CD4-positive, alpha-beta T cell treated with Interleukin-2 at 100 ng/mL for 4 hours (primary cell): ENCODE results near the gene SLC39A10.
"Not testable (repeated sequence)": the region's sequence is repeated elsewhere in the genome, so short reads cannot be mapped to it uniquely, and the experiment has no call there.

Experiments
- DNase-seq: peaks from one replicate; pipeline ENCODE4 v3.0.0-alpha.2; 2020; ENCODE audit warnings: low spot score

Gene SLC39A10, protein sequence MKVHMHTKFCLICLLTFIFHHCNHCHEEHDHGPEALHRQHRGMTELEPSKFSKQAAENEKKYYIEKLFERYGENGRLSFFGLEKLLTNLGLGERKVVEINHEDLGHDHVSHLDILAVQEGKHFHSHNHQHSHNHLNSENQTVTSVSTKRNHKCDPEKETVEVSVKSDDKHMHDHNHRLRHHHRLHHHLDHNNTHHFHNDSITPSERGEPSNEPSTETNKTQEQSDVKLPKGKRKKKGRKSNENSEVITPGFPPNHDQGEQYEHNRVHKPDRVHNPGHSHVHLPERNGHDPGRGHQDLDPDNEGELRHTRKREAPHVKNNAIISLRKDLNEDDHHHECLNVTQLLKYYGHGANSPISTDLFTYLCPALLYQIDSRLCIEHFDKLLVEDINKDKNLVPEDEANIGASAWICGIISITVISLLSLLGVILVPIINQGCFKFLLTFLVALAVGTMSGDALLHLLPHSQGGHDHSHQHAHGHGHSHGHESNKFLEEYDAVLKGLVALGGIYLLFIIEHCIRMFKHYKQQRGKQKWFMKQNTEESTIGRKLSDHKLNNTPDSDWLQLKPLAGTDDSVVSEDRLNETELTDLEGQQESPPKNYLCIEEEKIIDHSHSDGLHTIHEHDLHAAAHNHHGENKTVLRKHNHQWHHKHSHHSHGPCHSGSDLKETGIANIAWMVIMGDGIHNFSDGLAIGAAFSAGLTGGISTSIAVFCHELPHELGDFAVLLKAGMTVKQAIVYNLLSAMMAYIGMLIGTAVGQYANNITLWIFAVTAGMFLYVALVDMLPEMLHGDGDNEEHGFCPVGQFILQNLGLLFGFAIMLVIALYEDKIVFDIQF

DNA sequence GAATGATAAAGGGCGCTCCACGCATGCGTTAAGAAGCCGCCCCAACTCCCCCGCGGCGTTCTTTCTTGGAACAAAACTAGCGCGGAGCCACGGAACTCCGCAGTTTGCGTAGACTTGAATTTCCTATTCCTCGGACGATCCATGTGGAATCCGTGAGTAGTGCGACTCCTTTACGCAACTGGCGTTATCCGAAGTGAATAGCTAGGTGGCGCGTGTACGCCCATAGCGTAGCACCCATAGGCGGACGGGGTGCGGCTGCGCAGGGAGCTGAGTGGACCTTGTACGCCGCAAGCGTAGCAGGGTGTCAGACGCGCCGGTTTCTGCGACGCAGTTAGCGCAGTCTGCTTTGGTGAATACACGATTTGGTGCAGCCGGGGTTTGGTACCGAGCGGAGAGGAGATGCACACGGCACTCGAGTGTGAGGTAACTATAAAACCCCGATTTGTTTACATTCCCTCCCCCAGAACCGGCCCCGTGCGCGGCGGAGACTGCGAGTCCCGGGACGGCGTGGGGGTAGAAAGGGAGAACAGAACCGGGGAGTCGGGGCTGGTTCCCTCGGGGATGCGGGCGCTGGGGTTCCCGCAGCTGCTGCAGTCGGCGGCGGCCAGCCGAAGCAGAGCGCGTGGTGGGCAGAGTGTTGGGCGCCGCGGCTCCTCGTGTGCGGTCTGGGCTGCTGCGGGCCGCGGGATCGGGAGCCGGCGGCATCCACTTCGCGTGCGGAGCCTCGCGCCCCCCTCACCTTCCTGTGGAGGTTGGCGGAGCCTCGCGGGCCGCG is at the start of gene SLC39A10:
SLC39A10 (plus strand) TSS at position 368 of the 775 bp plus-strand sequence. CDS start 22,817 bp downstream, outside the sequence.
- DNase-seq = peak; percentile 99

DNA sequence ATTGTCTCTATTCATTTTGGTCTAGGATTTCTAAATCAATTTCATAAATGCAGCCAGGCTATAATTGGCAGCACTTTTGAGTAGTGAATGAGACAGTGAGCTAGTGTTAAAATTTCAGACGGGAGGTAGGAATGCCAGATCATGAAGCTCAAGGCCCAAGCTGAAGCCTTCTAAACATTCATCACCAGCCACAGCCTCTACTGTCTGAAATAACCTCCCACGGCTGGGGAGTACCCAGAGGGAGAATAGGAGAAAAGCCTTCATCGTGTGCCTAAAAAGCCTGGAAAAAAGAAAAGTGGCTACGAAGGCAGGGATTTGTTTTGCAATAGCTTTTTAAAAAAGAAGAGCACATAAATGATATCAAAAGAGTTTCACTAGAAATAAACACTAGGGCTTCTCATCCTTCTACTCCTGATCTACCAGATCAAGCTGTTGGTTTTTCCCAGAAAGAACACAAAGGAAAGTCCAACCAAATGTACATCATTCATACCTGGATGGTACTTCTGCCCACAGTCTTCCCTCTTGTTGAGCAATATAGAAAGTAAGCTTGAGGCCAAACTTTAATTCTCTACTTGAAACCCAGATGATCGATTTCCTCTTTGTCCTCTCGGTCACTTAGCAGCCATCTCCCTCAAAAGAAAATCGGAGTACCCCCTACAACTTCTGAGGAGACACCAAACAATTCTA is 48.1 kb upstream of the SLC39A10 start:
- no peak for DNase-seq

DNA sequence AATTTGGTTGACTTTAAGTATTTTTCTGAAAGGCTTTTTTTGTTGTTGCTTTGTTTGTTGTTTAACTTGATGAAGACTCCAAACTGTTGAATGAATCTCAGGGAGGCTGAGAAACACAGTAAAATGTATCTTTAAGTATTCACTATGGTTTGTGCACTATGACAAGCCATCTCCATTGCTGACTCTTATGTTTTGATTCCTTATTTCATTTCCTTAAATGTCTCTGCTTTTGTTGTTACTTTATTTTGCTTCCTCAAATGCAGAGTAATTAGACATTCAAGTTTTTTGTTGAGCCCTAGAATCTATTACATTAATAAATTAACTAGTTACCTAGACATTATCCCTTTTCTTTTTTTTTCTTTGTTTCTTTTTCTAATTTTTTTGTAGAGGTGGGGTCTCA is 46.3 kb upstream of the SLC39A10 start:
- no peak for DNase-seq

DNA sequence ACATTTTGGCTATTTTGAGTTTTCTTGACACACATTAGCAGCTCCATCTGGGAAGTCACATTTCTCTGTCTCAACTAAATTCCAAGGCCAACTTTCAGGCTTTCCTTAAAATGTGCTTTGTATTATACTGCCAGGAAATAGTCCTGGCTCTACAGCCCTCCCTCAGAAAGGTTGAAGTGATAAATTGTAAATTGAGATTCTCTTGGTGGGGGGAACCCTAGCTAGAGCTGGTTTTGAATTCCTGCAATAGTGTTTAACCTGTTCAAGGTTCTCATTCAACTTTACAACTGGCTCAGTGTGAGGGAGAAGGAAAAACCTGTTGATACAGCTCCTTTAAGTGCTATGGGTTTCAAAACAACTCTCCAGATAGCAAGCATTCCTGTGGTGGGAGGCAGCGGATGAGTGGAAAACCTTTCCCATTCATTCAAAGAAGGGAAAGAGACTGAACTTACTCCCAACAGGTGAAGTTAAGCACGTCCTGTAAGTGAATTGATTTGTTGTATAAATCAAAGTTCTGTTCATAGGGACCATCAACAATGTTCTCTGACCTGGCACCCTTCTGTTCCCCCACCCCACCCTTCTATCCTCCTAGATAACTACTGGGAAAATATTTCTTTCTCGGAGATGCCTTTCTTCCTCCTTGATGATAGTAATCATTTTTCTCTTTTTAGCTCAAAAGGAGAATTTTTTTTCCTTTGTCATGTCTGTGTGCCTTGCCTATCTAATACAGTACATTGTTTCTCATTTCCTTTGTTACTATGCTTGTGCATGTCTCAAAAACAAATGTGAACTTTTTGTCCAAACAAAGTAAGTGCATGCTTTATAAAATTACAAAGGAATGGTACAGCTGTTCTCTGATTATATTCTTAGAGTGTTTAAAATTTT is 44.2 kb upstream of the SLC39A10 start:
- DNase-seq = no peak

DNA sequence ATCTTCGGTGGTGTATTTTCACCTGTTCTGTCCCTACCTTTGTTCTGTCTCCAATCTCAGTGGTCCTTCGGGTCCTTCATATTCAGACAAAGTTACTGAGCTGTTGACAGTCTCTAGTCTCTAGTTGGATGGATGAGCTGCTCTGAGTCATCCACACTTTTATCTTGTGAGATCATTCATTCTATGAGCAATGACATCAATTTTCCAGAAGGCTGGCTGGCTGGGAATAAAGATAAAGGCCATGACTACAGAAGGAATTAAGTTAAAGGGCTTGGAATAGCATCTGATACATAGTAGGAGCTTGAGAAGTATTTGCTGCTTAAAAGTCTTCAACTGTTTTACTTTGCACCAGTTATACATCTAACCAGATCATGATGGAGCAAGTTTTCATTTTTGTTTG is 43.1 kb upstream of the SLC39A10 start:
- DNase-seq = no peak

DNA sequence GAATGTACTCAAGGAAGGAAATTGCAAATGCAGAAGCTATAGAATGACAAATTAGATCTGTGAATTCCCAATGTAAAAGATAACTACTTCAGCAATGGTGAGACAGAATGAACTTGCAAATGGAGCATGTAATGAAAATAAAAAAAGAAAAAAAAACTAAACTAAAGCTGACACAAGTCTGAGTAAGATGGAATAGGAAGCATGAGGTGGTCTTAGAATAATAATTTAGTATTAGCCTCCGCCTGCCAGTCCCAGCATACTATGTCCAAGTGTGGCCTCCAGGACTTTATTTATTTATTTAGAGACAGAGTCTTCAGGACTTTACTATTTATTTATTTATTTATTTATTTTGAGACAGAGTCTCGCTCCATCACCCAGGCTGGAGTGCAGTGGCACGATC is 37.4 kb upstream of the SLC39A10 start:
- DNase-seq = no peak

DNA sequence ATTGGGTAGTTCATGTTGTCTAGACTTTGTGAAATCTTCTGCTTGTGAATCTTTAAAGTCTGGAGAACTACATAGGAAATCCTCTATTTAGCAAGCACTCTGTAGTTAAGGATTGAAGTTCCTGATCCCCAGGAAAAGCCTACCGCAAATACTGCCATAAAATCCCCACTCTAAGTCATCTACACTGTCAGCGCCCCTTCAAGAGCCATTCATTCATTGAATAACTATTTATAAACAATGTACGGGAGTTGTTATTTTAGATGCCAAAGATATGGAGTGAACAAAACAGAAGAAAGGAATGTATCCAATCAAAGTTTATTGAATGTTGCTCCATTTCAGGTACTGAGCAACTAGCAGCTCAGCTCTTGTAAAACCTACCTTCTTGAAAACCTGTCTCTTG is 36.5 kb upstream of the SLC39A10 start:
- no peak for DNase-seq

DNA sequence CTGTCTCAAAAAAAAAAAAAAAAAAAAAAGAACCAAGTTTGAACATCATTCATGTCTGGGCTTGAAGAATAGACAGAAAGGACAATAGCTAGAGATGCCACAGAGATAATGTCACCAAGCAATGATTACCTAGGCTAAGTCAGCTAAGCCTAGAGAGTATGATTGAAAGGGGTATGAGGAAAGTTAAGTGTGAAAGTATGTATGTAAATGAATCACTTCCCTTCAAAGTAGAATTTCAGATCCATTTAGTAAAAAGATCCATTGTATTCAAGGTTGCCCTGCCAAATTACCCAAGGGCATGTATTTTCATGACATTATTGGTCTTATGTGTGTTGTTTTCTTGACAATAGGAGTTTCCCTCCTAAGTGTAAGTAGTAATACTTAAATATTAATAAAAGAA is 34.1 kb upstream of the SLC39A10 start:
- no peak for DNase-seq

DNA sequence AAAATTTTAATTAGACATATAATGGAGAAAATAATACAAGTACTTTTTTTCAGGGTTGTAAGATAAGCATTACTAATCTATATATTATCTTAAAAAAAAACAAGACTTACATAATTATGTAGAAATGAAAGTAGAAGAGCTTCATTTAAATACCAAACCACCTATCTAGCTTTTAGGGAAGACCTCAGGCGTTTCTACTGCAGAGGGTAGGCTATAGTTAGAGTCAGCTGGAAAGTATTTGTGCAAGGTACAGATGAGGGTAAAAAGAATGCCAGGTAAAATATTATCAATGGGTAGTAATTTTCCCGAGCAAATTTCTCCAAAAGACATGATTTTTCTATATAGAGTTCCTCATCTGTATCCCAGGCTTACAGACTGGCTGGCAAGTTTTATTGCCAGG is 30.5 kb upstream of the SLC39A10 start:
- DNase-seq = no peak

DNA sequence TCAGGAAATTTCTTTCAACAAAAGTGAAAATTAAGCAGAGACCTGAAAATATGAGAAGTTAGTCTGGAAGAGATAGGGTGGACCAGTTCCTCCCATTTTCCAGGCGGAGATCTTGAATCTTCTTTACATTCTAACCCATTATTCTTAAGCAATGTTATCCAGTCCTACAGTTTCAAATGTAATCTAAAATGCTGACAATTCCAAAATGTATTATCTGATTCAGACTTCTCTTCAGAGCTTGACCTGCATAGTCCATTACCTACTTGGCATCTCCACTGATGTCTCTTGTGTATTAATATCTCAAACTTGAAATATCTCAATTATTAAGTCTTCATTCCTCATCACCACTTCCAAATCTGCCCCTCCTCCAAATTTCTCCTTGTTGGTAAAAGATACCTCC is 28.4 kb upstream of the SLC39A10 start:
- no peak for DNase-seq

DNA sequence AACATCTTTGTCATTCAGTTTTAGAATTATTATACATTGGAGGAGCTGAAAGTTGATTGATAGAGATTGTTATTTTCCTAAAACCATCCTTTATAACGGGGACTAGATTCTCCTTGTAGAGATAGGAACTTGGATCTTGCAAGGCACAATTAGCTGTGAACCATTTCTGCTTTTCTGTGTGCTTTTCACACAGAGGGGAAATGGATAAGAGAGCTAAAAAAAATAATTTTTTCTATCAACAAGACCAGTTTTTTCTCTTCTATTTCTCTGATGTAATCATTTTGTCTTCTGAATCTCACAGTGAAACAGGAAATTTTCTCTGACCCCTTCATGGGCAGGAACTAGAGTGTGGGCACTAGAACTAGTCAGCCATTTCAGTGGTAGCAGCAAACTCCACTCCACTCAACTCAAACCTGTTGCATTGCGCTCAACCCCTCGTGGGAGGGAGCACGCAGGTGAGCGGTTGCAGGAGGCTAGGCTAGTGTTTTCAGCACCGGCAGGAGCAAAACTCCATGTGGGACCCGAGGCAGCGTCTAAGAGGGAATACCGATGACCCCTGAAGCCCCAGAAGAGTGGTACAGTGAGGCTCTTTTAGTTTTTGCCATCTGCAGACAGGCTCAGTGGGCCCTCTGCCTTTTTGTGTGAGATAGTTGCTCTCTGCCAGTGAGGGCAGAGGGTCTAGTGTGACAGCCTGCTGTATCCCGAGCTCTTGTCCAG is 24.0 kb upstream of the SLC39A10 start:
- no peak for DNase-seq

DNA sequence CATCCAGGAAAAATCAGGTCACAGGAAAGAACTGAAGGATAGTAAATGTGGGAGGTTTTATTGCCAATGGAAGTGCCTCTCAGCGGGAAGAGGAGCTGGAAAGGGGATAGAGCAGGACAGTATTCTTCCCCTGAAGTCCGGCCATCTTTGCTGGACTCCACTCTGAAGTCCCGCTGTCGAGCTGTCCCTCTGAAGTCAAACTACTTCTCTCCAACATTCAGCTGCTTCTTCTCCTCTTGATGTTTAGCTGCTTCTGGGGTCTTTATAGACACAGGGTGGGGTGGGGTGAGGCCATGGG is 23.5 kb upstream of the SLC39A10 start:
- no peak for DNase-seq

DNA sequence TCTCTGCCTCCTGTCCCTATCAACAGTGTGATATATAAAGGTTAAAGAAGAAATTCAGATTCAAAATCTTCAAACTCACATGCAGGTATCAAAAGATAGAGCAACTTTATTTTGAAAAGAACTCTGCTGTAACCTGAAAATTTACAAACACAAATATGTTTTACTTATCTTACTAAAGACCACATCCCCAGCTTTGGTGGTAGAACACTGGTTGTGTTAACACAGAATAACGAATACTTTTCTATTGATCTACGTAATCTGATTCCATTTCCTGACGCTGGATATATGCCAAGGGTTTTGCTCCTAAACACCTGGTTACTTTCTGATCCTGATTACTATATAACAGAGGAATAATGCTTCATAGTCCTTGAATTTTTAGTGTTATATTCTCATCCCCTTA is 23.1 kb upstream of the SLC39A10 start:
- DNase-seq = no peak

DNA sequence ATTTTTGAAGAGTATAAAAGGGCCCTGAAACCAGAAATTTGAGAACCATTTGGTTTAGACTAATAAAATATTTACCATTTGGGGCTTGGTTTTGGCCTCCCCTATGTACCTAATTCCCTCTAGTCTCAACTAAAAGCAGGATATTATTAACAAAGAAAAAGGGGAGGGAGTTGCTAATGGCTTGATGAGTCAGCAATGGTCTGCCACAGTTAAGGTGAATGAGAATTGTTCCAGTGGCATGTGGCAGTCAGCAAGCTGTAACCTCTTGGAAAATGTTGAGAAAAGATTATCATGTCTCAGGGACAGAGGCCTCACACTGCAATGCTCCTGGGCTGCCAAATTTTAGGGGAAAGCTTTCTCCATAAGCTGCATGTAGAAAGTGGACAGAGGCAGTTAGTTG is 20.1 kb upstream of the SLC39A10 start:
- DNase-seq = no peak

DNA sequence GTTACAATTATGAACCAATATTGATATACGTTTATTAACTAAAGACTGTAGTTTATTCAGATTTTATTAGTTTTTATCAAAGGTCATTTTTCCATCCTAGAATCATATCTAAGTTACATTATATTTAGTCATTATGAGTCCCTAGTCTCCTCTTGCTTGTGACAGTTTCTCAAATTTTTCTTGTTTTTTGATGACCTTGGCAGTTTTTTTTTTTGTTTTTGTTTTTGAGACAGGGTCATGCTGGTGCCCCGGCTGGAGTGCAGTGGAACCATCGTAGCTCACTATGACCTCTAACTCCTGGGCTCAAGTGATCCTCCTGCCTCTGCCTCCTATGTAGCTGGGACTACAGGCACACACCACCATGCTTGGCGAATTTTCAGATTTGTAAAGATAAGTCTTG is 18.3 kb upstream of the SLC39A10 start:
- DNase-seq = no peak

DNA sequence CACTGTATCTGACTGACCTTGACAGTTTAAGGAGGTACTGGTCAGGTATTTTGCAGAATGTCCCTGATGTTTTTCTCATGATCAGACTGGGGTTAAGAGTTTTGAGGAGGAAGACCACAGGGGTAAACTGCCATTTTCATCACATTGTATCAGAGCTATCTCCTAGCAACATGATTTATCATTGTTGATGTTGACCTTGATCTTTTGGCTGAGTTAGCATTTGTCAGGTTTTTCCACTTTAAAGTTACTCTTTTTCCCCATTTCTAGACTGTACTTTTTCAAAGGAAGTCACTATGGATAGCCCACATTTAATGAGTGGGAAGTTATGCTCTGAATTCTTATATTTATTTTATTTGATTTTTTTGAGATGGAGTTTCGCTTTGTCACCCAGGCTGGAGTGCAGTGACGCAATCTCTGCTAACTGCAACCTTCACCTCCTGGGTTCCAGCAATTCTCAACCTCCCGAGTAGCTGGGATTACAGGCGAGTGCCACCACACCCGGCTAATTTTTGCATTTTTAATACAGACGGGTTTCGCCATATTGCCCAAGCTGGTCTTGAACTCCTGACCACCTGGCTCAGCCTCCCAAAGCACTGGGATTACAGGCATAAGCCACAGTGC is 17.7 kb upstream of the SLC39A10 start:
- no peak for DNase-seq

DNA sequence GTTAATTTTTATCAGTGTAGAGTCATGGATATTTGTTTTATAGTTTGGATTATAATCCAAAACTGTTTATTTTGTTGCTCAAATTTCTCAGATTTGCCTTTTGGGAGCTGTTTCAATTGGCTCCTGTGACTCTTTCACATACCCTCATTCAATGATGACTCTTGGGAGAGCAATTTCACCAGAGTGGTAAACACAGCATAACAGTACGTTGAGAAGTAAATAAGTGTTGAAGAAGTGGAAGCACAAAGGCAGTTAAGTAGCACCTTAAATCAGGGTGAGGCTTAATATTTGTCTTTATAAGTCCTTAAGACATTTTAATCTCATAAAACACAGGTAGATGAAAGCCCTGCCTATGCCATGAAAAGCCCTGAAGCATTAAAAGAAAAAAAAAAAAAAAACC is 17.1 kb upstream of the SLC39A10 start:
- DNase-seq = no peak

DNA sequence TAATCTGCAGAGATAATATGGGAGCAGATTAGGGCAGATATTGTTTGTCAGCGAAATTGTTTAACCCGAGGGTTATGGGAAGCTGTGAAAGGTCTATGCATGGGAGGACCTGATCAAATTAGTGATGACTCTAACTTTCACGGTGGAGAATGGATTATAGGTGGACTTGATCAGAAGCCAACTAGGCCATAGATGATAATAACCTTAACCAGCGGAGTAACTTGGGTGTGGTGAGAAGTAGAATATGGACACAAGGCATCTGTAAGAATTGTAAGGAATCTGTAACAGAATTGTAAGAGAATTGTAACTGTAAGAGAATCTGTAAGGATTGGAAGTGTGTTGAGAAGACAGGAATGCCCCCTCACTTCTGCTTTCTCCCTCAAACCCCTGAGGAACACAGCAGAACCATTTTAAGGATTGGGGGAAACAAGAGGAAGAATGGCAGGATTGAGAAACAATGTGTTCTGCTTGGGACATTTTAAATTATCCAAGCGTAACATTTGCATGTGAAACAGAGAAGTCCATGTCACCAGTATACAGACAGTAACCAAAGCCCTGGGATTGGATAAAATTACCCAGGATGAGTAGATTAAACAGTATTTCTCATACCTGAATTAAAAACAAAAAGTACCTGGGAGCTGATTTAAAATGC is 14.9 kb upstream of the SLC39A10 start:
- no peak for DNase-seq

DNA sequence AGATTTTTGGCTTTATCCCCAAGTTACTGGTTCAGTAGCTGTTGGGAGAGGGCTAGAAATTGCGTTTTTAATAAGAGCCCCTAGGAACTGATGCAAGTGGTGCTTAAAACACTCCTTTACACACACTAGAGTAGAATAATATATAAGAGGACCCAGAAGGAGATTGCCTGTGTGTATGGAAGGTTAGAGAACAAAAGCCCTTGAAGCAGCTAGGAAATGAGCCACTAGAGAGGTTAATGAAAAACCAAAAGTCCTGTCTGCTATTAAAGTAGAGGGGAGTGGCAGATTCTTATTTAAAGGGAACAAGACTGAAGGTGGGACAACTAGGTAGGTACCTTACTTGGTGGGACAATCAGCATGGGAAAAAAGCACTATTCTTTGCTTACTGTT is 14.4 kb upstream of the SLC39A10 start:
- DNase-seq = no peak

DNA sequence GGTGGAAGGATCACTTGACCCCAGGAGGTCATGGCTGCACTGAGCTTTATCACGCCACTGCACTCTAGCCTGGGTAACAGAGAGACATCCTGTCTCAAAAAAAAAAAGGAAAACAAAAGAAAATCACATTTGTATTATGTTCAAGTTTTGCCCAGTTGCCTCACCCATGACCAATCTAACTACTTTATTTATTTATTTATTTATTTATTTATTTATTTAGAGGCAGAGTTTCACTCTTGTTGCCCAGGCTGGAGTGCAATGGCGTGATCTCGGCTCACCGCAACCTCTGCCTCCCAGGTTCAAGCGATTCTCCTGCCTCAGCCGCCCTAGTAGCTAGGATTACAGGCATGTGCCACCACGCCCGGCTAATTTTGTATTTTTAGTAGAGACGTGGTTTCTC is 12.3 kb upstream of the SLC39A10 start:
- not testable (repeated sequence) for DNase-seq
